ENCODE measurements around the gene TPP1.

TPP1 gene

DNA sequence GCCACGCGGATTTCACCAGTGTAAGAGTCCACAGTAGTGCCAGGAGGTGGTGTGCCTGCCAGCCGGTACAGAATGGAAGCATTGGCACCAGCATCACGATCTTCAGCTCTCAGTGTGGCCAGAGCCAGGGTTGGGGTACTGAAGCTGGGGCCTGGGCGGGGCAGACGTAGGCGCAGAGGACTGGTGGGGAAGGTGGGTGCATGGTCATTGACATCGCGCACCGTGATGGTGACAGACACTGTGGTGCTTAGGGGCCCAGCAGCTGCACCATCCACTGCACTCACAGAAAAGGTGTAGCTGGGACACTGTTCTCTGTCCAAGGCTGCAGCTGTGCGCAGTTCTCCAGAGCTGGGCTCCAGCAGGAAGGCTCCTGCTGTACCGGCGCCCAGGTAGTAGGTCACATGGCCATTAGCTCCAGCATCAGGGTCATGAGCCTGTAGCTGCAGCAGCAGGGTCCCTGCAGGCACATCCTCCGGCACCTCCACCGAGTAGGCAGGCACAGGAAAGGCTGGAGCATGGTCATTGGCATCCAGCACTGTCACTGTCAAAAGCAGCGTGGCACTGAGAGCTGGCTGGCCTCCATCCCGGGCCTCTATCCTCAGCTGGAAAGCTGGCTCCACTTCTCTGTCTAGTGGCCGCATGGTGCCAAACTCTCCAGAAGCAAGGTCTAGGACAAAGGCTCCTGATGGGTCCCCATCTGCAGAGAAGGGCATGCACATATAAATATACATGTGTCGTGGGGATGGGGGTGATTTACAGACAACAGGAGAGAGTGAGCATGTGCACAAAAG is 7.9 kb upstream of the TPP1 start:
- no peak for DNase-seq

DNA sequence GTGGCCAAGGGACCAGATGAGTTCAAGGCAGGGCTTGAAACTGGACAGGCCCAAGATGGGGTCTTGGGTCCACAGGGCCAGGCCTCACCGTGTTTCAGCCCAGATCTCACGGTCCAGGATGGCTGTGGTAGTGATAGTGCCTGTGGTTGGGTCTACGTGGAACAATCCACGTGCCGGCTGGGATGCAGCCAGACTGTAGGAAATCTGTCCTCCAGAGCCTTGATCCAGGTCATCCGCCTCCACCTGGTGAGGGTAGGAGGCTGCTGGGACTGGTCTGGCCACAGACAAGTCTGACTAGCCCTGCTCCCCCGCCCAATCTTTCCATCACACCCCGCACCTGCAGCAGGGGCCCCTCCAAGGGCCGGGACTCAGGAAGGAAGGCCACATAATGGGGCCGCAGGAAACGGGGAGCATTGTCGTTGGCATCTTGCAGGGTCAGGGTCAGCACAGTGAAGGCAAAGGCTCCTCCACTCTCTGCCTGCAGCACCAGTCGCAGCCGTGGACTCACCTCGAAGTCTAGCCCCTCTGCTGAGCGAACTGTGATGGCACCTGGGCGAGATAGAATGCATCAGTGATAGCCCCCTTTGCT is 6.7 kb upstream of the TPP1 start:
- DNase-seq = no peak

DNA sequence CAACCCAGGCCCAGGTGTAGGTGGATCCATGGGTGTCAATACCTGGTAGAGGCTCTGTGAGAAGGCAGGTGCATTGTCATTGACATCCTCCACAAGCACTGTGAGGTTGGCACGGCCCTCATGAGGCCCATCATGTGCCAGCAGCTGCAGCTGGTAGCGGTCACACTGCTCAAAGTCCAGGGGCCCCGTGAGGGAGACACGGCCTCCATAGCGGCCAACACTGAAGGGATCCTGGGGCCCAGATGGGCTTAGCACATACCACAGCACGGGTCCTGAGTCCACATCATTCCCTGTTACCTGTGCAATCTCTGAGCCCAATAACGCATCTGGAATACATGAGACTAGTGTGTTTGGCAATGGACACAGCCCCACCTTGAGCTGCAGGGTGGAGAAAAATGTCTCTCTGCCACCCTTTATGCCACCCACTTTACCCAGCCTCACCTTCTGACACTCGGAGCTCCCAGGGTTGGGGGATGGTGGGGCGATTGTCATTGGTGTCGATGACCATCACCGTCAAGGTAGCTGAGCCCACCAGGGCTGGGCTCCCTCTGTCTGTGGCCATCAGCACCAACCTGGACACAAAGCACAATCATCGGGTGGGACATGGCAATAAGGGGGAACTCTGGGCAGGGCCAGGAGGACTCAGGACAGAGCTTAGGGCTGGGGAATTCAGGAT is 6.1 kb upstream of the TPP1 start:
- no peak for DNase-seq

DNA sequence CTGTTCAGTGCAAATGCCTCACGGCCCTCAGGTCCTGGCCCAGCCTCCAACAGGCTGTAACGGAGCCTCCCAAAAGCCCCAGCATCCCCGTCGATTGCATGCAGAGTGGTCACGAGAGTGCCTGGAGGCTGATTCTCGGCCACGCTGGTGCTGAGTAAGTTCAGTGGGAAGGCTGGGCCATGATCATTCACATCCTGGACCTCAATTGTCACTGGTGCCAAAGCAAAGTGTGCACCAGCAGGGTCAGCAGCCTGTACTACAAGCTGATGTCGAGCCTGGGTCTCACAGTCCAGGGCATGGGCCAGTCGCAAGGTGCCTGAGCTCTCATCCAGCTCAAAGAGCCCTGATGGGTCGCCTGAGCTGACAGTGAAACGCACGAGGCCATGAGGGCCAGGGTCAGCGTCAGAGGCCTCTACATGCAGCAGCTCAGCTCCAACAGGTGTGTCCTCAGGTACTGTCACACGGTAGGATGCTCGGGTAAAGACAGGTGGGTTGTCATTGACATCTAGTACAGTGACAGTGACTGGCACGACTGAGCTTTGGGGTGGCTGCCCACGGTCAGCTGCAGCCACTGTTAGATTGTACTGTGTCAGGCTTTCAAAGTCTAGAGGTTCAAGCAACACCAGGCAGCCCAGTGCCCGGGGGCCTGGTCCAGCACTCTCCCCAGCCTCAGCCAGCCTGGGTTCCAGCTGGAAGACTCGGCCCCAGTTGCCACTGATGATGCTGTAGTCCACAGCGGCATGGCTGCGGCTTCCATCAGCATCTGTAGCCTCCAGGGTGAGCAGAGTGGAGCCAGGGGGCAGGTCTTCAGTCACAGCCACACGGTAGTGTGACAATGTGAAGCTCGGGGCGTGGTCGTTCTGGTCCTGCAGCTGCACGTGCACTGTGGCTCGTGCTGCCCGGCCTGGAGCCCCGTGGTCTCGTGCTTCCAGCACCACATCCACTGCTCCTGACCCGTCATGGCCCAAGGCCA is 4.5 kb upstream of the TPP1 start:
- no peak for DNase-seq

DNA sequence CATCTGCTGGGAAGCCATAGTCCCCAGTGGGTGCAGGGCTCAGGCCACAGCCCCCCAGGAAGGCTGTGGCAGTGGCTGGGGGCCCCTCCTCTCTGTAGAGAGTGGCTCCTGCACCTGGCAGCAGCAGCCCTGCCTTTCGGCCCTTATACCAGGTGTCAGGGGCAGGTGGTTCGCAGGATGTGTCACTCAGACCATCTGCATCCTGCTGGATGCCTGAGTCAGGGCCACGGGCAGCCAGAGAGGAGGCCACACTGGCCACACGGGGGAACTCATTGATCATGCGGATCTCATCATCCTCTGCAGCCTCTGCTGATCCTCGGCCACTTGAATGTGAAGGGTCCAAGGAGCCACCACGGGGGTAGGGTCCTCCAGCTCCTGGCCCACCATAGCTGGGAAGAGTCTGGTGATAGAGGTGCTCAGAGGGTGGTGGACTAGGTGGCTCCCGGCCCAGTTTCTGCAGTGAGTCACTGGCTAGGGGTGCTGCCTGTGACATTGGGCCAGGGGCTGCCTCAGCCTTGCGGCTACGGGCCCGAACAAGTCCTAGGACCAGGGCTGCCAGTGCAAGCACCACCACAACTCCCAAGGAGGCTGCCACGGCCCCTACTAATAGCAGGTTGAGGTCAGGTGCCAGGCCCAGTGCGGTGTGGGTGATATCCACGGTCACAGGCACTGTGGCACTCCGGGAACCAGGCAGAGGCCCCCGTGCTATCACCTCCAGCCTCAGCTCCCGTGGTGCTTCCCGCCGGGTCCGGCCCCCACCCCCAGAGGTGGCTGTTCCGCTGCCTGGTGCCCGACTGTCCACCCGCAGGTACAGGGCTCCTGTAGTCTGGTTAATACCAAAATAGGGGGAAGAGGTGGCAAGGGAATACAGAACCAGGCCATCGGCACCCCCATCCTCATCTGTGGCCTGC is 3.3 kb upstream of the TPP1 start:
- DNase-seq = no peak

DNA sequence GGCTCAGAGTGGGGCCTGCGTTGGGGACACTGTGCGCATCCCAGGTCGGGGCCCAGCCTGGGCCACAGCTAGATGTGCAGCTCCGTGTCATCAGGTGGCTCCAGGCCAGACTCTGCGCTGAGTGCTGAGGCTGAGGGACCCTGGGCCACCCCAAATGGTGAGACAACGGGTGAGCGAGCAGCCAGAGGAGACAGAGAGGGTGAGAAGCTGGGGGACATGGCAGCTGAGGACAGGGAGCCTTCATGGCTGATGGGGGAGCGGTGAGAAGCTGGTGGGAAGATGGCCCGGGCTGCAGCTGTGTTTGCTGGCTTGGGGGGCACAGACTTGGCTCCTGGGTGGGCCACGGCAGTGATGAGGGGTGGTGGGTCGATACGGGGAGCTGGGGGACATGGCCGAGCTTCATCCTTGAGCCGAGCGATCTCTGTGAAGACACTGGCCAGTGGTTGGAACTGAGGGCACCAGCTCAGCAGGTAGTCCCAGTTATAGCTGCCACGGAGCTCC is 2.5 kb upstream of the TPP1 start:
- DNase-seq = no peak

DNA sequence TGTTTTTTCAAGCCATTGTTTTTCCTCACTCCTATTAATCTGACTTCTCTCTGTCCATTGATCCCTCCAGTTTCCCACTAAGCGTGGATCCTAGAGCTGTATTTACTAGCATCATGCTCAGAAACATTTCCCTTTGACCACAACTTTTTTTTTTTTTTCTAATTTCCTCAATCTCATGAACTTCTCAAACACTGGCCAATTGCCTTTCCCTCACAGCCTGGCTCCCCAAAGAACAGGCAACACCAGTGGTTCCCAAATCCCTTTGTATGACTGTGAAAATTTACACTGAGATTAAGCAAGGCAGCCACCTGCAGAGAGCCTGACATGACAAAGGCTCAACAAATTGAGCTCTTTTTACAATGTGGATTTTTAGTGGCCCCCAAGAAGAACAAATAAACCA is 1.4 kb upstream of the TPP1 start:
- DNase-seq = no peak

DNA sequence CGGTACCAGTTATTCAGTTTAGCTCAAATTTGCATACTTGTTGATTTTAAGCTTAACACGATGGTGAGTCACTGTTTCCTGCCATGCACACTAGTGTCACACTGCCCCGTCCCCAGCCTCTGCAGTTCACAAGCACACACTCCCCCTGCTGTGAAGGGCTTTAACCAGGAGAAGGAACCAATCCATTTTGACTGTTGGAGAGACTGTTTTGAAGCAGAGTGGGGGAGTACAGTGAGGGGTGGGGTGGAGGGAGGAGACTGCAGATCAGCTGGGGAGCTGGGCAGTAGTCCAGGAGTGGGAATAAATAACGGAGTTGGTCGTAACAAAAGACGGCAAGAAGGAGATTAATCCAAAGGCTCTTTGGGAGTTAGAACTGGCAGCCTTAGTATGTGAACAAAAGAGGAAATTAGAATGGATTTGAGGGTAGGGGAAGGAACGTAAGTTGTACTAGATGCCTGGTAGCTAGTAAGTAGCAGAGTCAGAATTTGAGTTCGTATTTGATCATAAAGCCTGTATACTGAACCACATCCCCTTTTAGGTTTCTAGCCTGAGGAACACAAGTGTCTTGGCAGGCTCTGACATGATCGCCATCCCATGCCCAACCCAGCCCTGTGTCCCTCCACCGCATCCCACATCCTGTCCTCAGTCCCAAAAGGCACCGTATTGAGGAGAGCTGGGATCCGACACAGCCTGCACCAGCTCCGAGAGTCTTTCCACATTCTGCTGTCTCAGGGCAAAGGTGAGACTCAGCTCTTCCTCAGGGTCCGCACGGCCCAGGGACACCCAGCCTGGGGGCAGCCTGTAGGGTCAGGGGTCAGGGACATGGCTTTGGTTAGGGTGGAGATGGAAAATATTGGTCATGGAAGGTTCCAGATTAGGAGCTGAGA is 862 bp downstream of the TPP1 start:
- DNase-seq = peak; percentile 65

DNA sequence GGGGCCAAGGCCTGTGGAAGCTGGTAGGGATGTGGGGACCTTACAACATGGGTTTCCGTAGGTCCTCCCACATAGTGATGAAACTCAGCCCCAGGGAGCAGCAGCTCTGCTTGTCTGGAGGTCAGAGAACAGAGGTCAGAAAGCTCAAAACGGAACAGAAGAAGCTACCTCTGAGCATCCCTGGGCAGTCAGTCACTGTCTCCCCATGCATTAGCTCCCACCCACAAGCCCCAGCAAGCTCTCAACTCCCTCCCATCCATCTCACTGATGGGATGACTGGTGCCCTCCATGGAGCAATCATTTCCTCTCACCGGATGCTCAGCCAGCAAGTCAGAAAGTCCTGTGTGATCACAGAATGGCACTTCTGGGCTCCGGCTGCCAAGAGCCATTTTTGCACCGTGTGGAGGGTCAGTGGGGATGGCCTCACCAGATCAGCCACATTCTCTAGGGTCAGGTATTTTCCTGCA is 1.9 kb downstream of the TPP1 start:
- no peak for DNase-seq

DNA sequence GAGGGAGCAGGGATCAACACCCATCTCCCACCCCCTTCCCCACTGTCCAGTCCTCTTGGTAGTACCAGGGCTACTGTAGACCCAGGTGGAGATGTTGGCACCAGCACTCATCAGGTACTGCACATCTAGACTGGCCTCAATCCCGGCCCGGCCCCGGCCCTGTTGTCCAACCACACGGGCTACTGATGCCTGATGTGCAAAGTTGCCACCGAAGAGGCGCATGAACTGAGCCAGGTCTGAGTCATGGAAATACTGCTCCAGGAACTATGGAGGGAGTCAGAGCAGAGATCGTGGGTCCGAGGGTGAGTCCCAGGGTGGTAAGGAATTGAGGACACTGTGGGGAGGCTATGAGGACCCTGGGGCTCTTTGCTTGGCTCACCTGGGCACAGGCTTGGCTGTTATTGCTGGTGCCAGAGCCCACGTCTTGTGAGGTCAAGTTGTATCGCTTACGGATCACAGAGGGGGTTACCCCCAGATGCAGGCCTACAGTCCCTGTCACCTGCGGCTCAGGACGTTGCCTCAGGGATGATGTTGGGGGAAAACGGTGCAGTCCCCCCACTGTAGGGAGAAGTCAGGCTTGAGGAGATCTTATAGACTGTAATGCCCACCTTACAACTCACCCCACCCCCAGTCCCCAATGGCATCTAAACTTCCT is 2.5 kb downstream of the TPP1 start:
- no peak for DNase-seq

DNA sequence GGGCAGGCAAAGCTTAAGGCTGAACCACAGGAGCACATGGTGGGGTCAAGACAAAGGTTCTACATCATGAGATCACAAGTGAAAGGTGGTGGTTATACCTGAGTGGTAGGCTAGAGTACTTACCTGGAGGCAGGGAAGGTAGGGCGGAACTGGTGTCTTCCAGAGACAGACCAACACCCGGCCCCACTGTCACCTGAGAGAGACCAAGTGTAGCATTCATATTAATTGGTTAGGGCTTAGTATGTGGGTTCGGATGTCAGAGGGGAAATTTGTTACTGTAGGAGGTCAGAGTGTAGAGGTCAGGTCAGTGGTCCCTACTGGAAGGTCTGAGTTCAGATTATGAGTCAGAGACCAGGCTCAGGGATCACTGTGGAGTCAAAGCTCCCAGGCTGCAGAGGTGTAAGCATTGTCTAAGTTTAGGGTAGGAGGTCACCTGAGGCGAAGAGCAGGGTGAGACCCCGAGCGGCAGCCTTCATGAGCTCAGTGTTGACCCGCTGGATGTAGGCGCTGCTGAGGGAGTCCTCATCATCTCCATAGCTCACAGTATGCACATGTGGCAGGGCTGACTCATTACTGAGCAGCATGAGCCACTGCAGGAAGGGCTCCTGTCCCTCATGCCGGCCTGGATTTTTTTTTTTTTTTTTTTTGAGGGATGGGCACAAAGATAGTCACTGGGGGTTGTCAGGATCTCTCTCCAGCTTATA is 3.2 kb downstream of the TPP1 start:
- no peak for DNase-seq

DNA sequence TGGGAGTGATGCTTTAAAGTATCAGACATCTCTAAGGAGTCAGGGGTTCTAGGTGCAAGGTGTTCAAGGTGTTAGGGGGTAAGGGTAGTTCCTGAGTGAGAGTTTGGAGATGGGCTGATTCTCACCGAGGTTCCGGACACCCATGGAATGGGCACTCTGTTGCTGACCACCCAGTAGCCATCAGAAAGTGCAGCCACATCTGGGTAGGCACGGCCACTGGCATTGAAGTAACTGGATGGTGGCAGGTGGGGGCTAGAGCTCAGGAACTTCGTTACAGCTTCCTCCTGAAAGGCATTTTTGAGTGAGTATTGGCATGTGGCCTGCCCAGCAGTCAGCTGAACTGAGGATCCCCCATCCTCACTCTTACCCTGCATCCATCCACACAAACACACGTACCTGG is 4.2 kb downstream of the TPP1 start:
- no peak for DNase-seq

DNA sequence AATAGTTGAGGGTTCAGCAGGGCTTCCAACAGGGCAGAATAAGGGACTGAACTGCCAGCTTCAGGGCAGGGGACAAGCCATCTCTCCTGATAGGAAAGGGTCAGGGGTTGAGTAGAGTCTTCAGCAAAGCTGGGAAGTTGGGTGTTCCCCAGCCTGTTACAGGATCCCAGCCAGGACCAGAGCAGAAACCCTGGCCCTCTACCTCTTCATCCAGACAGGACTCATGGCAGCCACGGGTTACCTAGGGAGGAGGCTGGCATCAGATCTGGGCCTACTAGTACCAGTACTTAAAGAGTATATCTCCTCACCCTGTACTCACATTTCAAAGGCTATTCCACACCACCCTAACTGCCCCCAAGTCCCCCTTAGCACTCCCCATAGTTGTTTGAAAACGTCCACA is 4.8 kb downstream of the TPP1 start:
- DNase-seq = peak; percentile 12

DNA sequence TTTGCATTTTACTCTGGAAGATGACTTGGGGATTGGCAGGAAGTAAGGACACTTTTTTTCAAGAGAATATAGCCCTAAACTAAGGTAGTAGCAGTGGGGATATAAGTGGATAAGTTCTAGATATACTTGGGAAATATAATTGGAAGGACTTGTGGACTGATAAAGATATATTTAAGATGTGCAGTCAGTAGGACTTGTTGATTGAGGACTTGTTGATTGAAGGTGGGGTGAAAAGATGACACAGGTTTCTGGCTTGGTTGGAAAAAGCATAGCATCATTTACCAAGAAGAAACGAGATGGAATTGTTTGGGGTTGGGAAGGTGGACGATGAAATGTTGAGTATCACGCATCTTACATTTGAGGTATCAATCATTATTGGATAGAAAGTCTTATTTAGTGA is 5.7 kb downstream of the TPP1 start:
- DNase-seq = peak; percentile 7

DNA sequence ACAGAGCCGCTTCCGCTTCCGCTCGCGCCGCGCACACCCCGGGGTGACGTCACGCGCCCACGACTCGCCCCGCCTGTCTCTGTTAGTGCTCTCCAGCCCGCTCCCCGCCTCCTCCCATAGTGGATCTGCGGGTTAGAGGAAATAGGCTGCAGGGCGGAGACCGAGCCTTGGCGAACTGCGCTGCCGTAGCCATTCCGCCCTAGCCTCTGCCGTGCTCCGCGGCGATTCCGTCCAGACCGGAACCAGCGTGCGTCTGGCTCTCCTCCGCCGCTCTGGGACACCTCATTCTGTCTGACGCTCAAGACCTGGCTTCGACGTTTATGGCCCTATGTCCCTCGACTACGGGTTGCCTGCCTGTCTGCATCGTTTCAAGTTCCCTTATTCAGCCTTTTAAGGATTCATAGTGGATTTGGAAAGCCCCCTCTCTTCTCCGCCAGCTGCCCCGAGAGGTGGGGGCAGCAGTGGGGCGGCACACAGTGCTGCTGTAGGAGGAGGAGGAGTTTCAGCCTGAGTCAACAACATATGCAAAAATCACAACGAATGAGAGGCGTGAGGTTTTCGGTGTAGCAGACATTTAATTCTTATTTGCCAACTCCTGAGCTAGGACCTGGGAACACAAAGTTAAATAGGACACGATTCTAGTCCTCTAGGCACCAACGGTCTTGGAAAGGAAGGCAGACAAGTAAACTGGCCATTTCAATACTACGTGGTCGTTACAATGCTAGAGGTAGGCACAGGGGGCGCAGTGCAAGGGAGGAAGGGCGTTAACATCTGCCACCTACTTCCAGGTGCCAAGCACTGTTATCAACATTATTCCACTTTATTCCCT is 6.8 kb downstream of the TPP1 start, which contains the start of gene TAF10:
Gene TAF10, minus strand, starts transcription at position 4 of the 829 bp plus-strand sequence. CDS start 27 bp downstream, outside the sequence.
- DNase-seq = peak; percentile 98

DNA sequence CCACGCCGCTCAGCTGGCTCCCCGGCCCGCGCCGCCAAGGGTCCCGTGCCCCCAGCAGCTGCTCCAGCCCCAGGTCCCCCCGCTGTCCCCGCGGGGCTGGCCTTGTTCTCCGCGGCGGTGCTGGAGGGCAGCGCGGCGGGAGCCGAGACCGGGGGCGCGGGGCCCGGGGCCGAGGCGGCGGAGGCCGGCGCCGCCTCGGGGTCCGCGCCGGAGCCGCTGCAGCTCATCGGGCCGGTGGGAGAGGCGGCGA is 7.3 kb downstream of the TPP1 start:
- no peak for DNase-seq

DNA sequence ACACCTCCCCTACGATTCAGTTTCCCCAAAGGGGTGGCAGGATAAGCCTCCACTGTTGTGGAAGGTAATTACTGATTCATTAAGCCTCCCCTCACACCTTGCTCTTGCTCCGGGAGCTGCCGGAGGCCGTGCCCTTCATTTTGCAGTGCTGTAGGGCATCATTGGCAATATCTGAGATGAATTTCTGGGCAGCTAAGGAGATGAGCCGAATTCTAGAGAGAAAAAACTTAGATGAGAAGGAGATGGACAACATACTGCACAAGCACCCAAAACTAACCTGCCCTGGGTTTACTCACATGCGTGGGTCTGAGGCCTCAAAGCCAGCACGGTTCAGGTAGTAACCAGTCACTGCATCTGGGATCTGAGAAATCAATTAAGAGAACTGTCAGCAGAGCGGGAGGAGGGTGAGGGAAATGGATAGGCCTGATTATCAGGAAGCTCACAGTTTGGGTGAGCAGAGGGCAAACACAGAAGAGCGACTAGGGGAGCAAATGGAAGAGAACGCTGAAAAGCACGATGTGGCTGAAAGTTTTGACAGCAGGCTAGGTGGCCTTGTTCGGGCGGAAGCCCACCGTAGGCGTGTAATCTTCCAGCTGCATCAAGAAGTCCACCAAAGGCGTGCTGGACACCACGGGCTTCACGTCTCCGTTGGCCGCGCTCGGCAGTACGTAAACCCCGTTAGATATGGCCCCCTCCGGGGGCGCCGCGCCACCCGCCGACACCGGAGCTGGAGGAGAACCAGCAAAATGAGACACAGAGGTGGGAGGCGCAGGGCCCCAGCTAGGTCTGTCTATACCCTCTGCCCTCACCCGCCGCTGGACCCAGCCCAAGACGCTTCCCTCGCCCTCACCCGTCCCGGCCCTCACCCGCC is 7.9 kb downstream of the TPP1 start:
- peak; percentile 74 for DNase-seq

Measured in femur (tissue), 1 donor.